Measurements from ENCODE around the gene KRT15.

The KRT15 gene

GRCh38 chr17:41505809-41506767 lies 12.6 kb downstream of the KRT15 start:
- DNase-seq (ENCODE audit: low read depth in 2 of 2): no peak

- no peak for DNase-seq (ENCODE audit: low read depth in 2 of 2)
Observed at GRCh38 chr17:41505007-41505808, 13.5 kb downstream of the KRT15 start, which contains the start of gene KRT13. Gene KRT13 (minus strand): TSS chr17:41505612. CDS start chr17:41505550, 62 bp downstream.

DNA sequence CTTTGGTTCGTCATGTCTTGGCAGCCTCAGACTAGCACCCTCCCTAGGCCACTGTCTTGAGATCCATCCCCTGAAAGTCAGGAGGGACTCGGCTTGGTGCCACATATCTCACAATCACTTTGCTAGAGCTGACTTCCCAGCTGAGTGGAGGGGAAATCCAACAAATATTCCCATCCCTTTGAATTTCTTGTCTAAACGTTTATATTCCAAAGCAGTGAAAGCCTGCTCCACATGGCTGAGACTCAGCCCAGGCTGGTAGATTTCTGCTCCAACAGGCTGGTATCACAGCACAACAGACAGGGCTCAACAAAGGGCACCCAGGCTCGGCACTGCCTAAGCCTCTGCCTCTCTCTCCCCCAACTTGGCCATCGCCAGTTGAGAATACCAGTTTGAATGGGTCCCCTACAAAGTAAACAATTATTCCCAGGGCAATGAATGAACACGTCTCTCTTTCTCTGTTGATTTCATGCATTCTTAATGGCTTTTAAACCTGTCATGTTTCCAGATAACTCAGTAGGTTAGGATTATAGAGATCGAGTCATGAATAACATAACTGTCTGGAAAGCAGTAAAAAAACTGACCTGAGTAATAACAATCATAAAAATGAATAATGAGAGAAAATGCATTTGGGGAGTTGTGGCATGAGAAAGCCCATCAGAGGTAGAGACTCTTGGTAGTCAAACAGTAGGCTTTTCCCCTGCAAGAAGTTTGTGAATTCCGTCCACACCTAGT lies 14.3 kb downstream of the KRT15 start:
- no peak for DNase-seq (ENCODE audit: low read depth in 2 of 2)

- no peak for DNase-seq (ENCODE audit: low read depth in 2 of 2)
Observed at GRCh38 chr17:41503202-41503601, 15.5 kb downstream of the KRT15 start.

DNA sequence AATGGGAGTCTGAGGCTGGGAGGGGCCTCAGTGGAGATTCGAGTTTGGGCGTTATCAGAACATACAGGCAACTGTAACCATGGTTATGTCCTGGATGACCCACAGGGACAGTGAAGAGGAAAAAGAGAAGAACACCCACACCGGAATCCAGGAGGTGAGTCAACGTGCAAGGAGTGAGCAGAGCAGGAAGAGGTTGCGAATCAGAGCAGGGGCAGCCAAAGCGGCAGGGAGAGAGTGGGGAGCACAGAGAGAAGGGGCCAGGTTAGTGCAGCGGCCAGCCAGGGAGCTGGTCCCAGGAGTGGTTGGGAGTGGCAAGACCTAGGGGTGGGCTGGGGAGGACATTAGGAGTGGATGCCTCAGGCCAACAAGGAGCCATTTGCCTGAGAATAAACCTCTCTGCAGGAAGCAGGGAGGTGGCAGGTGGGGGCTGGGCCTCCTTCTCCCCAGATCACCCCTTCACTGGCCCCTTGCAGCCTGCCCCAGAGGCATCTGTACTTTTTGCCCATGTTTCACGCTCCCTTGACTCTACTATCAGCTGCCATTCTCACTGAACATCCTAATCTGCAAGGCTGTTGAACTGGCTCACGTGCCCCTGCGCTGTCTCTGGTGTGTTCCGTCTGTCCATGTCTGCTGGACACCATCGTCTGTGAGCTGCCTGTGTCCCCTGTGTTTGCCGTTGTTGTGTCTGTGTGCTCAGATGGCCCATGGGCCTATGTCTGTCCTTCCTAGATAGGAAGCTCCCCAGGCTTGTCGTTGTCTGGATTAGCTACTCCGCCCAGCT lies 18.4 kb downstream of the KRT15 start:
- no peak for DNase-seq (ENCODE audit: low read depth in 2 of 2)

DNA sequence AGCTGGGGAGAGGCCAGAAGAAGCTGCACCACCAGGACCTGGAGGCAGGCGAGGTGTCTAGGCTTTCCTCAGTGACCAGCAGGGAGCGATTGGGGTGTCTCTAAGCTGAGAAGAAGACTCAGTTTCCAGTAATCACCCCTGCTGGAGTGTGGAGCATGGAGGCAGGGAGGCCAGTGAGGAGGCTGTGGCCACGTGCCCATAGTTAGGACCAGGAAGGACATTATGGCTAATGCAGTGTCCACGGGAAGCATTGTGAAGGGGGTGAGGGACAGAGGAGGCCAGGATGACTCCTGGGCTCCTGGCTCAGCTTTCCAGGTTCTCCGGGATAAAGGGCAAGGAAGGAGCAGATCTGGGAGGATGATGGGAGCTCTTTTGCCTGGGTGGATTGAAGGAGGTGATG lies 19.0 kb downstream of the KRT15 start:
- DNase-seq (ENCODE audit: low read depth in 2 of 2): no peak

GRCh38 chr17:41498276-41498675 lies 20.4 kb downstream of the KRT15 start:
- DNase-seq (ENCODE audit: low read depth in 2 of 2): no peak

- DNase-seq (ENCODE audit: low read depth in 2 of 2): peak in 1 of 2 donors; percentile 3
Observed at GRCh38 chr17:41496803-41497484, 21.7 kb downstream of the KRT15 start.

- no peak for DNase-seq (ENCODE audit: low read depth in 2 of 2)
Observed at GRCh38 chr17:41494524-41494923, 24.2 kb downstream of the KRT15 start.

DNA sequence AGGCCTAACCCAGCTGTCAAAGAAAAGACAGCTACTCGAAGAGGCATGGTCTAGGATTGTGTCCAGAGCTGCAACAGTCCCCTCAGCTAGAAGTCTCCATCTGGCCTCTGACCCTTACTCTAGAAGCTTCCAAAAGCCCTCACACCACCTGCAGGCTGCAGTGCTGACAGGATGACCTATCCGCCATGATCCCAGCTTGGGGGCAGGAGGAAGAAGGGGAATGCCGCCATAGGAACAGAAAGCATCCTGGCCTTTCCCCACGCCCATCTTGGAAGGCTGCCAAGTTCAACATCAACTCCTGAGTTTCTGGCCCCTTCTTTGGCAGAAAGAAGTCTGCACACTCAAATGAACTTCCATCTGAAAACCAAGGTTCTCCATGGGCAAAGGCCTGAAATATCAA lies 25.9 kb downstream of the KRT15 start:
- no peak for DNase-seq (ENCODE audit: low read depth in 2 of 2)

DNA sequence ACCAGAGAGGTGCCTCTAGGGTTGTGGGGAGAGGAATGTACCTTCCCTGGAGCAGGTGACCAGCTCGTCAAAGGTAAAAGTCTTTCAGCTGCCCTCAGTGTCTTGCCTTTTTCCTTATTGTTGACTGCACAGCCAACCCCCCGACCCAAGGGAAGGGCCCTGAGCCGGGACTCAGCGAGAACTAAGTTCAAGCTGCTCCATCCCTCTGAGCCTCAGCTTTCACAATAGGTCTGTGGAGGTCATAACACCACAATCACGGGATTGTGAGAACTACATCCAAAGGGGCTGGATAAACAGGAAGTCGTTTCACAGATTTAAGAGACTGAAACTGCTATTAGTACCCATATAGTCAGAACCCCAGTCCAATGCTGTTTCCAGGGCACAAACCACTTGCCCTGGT lies 26.3 kb downstream of the KRT15 start:
- DNase-seq (ENCODE audit: low read depth in 2 of 2): no peak

DNA sequence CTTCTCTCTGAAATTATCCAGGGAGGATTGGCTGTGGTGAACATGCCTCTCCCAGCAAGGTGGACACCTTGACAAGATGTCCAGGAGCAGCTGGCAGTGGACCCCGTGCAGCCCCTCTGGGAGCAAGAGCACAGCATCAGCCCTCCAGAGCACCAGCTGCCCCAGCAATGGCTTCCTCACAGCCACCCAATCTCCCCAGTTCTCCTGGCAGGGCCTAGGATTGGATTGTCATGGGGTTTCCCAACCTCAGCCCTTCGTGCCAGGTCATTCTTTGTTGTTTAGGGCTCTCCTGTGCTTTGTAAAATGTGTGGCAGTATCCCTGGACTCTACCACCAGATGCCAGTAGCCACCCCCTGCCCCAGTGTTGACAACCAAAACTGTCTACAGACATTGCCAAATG lies 27.2 kb downstream of the KRT15 start:
- DNase-seq (ENCODE audit: low read depth in 2 of 2): no peak

- DNase-seq (ENCODE audit: low read depth in 2 of 2): no peak
Observed at GRCh38 chr17:41490000-41490990, 28.4 kb downstream of the KRT15 start.

GRCh38 chr17:41489531-41489930 lies 29.2 kb downstream of the KRT15 start, which contains the start of gene KRT36:
Gene KRT36 (minus strand): TSS chr17:41489910. CDS start chr17:41489864, 46 bp downstream.
- no peak for DNase-seq (ENCODE audit: low read depth in 2 of 2)

- DNase-seq (ENCODE audit: low read depth in 2 of 2): no peak
Observed at GRCh38 chr17:41486809-41487530, 31.7 kb downstream of the KRT15 start.

DNA sequence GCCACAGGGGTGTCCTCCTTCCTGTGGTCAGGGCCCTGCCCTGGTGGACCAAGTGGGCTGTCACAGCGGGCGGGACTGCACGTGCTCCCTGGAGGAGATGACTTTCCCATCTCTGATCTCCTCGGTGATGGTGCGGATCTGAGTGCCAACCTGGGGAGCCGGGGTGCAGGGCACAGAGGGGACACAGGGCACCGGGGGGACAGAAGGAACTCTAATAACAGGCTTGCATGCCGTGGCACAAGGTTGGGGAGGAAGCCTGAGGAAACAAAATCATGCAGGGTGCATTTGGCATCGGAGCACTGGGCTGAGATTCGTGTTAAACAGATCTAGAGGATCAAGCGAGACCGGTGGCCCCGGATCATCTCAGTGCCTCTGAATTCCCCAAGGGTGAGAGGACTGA lies 32.4 kb downstream of the KRT15 start:
- no peak for DNase-seq (ENCODE audit: low read depth in 2 of 2)

DNA sequence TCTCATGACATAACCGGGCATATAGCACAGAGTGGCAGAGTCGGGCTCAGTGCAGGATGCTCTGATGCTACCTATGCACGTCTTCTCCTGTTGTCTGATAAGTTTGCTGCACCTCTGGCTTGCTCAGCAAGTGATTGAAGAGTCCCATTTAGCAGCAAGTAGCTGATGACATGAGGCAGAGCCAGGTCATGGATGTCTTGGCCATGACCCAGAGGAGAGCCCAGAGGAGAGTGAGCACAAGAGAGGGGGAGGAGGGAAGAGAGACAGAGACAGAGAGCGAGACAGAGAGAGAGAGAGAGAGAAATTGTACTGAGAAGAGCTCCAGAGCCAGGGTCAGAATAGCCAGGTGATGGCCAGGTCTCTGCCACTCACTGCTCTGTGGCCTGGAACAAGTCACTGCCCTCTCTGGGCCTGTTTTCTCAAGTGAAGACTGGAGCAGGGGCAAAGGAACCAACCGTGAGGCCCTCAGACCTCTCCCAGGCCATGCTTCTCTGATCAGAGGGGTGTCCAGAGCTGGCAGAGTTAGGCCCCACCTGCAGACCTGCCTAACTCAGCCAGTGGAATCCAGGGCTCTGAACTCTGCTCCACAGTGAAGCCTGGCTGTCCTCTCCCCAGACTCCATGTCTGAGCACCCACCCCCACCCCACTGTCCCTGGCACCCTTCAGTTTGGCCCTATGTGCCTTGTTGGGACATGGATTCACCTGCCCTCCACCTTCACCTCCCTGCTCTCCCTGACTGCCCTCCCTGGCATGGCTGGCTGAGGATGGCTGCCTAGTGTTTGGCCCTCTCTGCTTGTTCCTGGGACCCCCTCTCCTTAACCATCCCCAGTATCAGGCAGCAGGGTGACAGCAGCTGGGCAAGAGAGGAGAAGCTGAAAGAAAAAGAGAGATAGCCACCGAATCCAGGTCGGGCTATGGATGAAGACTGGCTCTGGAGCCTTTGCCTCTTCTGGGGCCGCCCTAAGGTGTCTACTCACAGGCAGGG lies 33.5 kb downstream of the KRT15 start:
- no peak for DNase-seq (ENCODE audit: low read depth in 2 of 2)

Data from stimulated activated CD8-positive, alpha-beta memory T cell treated with anti-CD3 and anti-CD28 coated beads, Interleukin-7, amount 100 ng/mL, for 1 hour (primary cell).